ENCODE data around the gene COL4A1. TPM values are rescaled to one million over a fixed set of nuclear protein-coding genes. Genes with fewer than 3 reads are reported as not detected.

The COL4A1 gene
- total and polyA plus RNA-seq, 2 donors, result 334 to 1,096 TPM

- Histone ChIP-seq H3K4me1 (ENCODE audit: insufficient read depth) (no peaks in the 10 kb centered on the region), H3K4me3 (ENCODE audit: low read depth, low read length) (no peak overlapping the region), H3K27ac (ENCODE audit: low read depth) (no peak overlapping the region), H3K36me3 (ENCODE audit: insufficient read depth) (no peaks in the 10 kb centered on the region)
- no peak for DNase-seq (ENCODE audit: extremely low spot score)
- 52% methylated on average over 5 of the region's 5 CpGs for WGBS
Measured at GRCh38 chr13:110246530-110246929, 60.4 kb downstream of the COL4A1 start.

- no peaks in the 10 kb centered on the region for H3K4me1 ChIP-seq (ENCODE audit: insufficient read depth)
- H3K27ac ChIP-seq (ENCODE audit: low read depth), result no peak overlapping the region
- no peak for DNase-seq (ENCODE audit: extremely low spot score)
- WGBS, result 65% methylated on average over 7 of the region's 7 CpGs
- no peak overlapping the region for H3K4me3 ChIP-seq (ENCODE audit: low read depth, low read length)
- no peaks in the 10 kb centered on the region for H3K36me3 ChIP-seq (ENCODE audit: insufficient read depth)
Measured at GRCh38 chr13:110245416-110245899, 61.5 kb downstream of the COL4A1 start.

- Histone ChIP-seq H3K4me1 (ENCODE audit: insufficient read depth) (no peaks in the 10 kb centered on the region), H3K27ac (ENCODE audit: low read depth) (no peak overlapping the region), H3K4me3 (ENCODE audit: low read depth, low read length) (no peak overlapping the region), H3K36me3 (ENCODE audit: insufficient read depth) (no peaks in the 10 kb centered on the region)
- no peak for DNase-seq (ENCODE audit: extremely low spot score)
- 87% methylated on average over 9 of the region's 9 CpGs for WGBS
Measured at GRCh38 chr13:110244976-110245375, 62.0 kb downstream of the COL4A1 start.

GRCh38 chr13:110244071-110244830 is 62.7 kb downstream of the COL4A1 start:
- no peak overlapping the region for H3K4me3 ChIP-seq (ENCODE audit: low read depth, low read length)
- no peaks in the 10 kb centered on the region for H3K36me3 ChIP-seq (ENCODE audit: insufficient read depth)
- H3K27ac ChIP-seq (ENCODE audit: low read depth), result no peak overlapping the region
- no peak for DNase-seq (ENCODE audit: extremely low spot score)
- no peaks in the 10 kb centered on the region for H3K4me1 ChIP-seq (ENCODE audit: insufficient read depth)
- WGBS, result 55% methylated on average over 7 of the region's 7 CpGs

- no peak for DNase-seq (ENCODE audit: extremely low spot score)
- WGBS, result 64% methylated on average over 4 of the region's 4 CpGs
Measured at GRCh38 chr13:110242615-110243014, 64.3 kb downstream of the COL4A1 start.

GRCh38 chr13:110240943-110241342 is 66.0 kb downstream of the COL4A1 start:
- Histone ChIP-seq H3K36me3 (ENCODE audit: insufficient read depth) (no peaks in the 10 kb centered on the region), H3K4me1 (ENCODE audit: insufficient read depth) (no peaks in the 10 kb centered on the region), H3K4me3 (ENCODE audit: low read depth, low read length) (no peak overlapping the region), H3K27ac (ENCODE audit: low read depth) (no peak overlapping the region)
- 88% methylated on average over 7 of the region's 7 CpGs for WGBS
- DNase-seq (ENCODE audit: extremely low spot score), result no peak

More at GRCh38 chr13:110242615-110243014, 64.3 kb downstream of the COL4A1 start:
- Histone ChIP-seq H3K27ac (ENCODE audit: low read depth) (no peak overlapping the region), H3K4me3 (ENCODE audit: low read depth, low read length) (no peak overlapping the region), H3K4me1 (ENCODE audit: insufficient read depth) (no peaks in the 10 kb centered on the region), H3K36me3 (ENCODE audit: insufficient read depth) (no peaks in the 10 kb centered on the region)

GRCh38 chr13:110240352-110240751 is 66.6 kb downstream of the COL4A1 start:
- DNase-seq (ENCODE audit: extremely low spot score), result no peak
- H3K4me3 ChIP-seq (ENCODE audit: low read depth, low read length), result no peak overlapping the region
- H3K4me1 ChIP-seq (ENCODE audit: insufficient read depth), result no peaks in the 10 kb centered on the region
- H3K36me3 ChIP-seq (ENCODE audit: insufficient read depth), result no peaks in the 10 kb centered on the region
- WGBS, result 70% methylated on average over 10 of the region's 10 CpGs
- H3K27ac ChIP-seq (ENCODE audit: low read depth), result no peak overlapping the region

- no peak for DNase-seq (ENCODE audit: extremely low spot score)
- WGBS, result 62% methylated on average over 5 of the region's 5 CpGs
Measured at GRCh38 chr13:110239280-110240125, 67.5 kb downstream of the COL4A1 start.

GRCh38 chr13:110238818-110239195 is 68.2 kb downstream of the COL4A1 start:
- no peaks in the 10 kb centered on the region for H3K4me1 ChIP-seq (ENCODE audit: insufficient read depth)
- H3K27ac ChIP-seq (ENCODE audit: low read depth), result no peak overlapping the region
- H3K4me3 ChIP-seq (ENCODE audit: low read depth, low read length), result no peak overlapping the region
- 31% methylated on average over 1 of the region's 1 CpG for WGBS
- no peaks in the 10 kb centered on the region for H3K36me3 ChIP-seq (ENCODE audit: insufficient read depth)
- no peak for DNase-seq (ENCODE audit: extremely low spot score)

More at GRCh38 chr13:110239280-110240125, 67.5 kb downstream of the COL4A1 start:
- no peak overlapping the region for H3K4me3 ChIP-seq (ENCODE audit: low read depth, low read length)
- H3K27ac ChIP-seq (ENCODE audit: low read depth), result no peak overlapping the region
- no peaks in the 10 kb centered on the region for H3K36me3 ChIP-seq (ENCODE audit: insufficient read depth)
- no peaks in the 10 kb centered on the region for H3K4me1 ChIP-seq (ENCODE audit: insufficient read depth)

GRCh38 chr13:110237875-110238817 is 68.8 kb downstream of the COL4A1 start:
- no peak for DNase-seq (ENCODE audit: extremely low spot score)
- WGBS, result 47% methylated on average over 5 of the region's 5 CpGs
- no peak overlapping the region for H3K27ac ChIP-seq (ENCODE audit: low read depth)
- H3K4me3 ChIP-seq (ENCODE audit: low read depth, low read length), result no peak overlapping the region
- H3K36me3 ChIP-seq (ENCODE audit: insufficient read depth), result no peaks in the 10 kb centered on the region
- no peaks in the 10 kb centered on the region for H3K4me1 ChIP-seq (ENCODE audit: insufficient read depth)

GRCh38 chr13:110236831-110237261 is 70.1 kb downstream of the COL4A1 start:
- WGBS, result 41% methylated on average over 11 of the region's 11 CpGs
- no peaks in the 10 kb centered on the region for H3K4me1 ChIP-seq (ENCODE audit: insufficient read depth)
- no peak overlapping the region for H3K4me3 ChIP-seq (ENCODE audit: low read depth, low read length)
- DNase-seq (ENCODE audit: extremely low spot score), result no peak
- H3K36me3 ChIP-seq (ENCODE audit: insufficient read depth), result no peaks in the 10 kb centered on the region
- no peak overlapping the region for H3K27ac ChIP-seq (ENCODE audit: low read depth)

- WGBS, result 82% methylated on average over 10 of the region's 10 CpGs
- Histone ChIP-seq H3K4me3 (ENCODE audit: low read depth, low read length) (no peak overlapping the region), H3K4me1 (ENCODE audit: insufficient read depth) (no peaks in the 10 kb centered on the region), H3K27ac (ENCODE audit: low read depth) (no peak overlapping the region), H3K36me3 (ENCODE audit: insufficient read depth) (no peaks in the 10 kb centered on the region)
- no peak for DNase-seq (ENCODE audit: extremely low spot score)
Measured at GRCh38 chr13:110236431-110236830, 70.5 kb downstream of the COL4A1 start.

- Histone ChIP-seq H3K27ac (ENCODE audit: low read depth) (no peak overlapping the region), H3K4me3 (ENCODE audit: low read depth, low read length) (no peak overlapping the region), H3K36me3 (ENCODE audit: insufficient read depth) (no peaks in the 10 kb centered on the region), H3K4me1 (ENCODE audit: insufficient read depth) (no peaks in the 10 kb centered on the region)
- WGBS, result 88% methylated on average over 7 of the region's 7 CpGs
- no peak for DNase-seq (ENCODE audit: extremely low spot score)
Measured at GRCh38 chr13:110234532-110234931, 72.4 kb downstream of the COL4A1 start.
